ENCODE measurements around the gene POU4F3.

POU4F3 gene

DNA sequence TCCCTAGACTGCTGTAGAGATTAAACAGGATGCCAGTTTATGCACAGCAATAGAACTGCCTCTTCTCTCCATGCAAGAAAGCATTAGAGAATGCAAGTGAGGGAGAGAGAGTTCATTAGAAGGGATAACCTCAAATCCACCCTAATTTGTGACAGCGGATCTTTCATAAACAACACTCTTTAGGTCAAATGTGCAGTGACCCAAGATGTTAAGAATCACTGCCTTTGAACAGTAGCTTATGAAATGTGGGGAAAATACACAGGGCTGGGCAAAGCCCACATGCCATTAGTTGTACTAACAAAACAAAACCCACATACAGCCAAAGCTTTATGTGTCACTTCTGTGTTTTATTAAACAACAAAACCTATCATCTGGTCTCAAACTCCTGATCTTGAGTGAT, 36.2 kb upstream of the POU4F3 start:
- no peak for DNase-seq (ENCODE audit: low read depth)
- H3K4me3 ChIP-seq (ENCODE audit: control insufficient read depth, low read depth, low read length), result no peak overlapping the region
- TF ChIP-seq, protein P1, sequence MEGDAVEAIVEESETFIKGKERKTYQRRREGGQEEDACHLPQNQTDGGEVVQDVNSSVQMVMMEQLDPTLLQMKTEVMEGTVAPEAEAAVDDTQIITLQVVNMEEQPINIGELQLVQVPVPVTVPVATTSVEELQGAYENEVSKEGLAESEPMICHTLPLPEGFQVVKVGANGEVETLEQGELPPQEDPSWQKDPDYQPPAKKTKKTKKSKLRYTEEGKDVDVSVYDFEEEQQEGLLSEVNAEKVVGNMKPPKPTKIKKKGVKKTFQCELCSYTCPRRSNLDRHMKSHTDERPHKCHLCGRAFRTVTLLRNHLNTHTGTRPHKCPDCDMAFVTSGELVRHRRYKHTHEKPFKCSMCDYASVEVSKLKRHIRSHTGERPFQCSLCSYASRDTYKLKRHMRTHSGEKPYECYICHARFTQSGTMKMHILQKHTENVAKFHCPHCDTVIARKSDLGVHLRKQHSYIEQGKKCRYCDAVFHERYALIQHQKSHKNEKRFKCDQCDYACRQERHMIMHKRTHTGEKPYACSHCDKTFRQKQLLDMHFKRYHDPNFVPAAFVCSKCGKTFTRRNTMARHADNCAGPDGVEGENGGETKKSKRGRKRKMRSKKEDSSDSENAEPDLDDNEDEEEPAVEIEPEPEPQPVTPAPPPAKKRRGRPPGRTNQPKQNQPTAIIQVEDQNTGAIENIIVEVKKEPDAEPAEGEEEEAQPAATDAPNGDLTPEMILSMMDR (conservative IDR thresholded peaks at IDR 0.05; ENCODE audit: control insufficient read depth, insufficient read depth, low read depth, low read length), result no peak

DNA sequence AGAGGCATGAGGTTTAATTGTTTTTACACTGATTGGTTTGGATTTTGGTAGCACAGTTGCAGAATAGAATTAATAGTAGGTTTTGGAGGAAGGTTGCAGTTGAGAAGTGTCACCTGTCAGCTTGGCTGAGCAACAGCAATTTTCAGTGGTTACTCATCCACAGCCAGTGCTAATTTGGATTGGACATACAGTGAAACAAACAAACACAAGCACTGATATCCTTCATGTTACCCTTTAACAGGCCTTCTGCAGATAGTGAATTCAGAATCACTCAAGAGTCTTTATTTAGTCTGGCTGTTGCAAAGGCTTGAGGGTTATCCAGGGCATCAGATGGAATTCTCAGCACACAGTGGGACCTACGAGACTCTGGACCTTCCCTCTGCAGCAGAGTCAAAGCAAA, 31.8 kb upstream of the POU4F3 start:
- TF ChIP-seq, protein P1 (conservative IDR thresholded peaks at IDR 0.05; ENCODE audit: control insufficient read depth, insufficient read depth, low read depth, low read length), result no peak

DNA sequence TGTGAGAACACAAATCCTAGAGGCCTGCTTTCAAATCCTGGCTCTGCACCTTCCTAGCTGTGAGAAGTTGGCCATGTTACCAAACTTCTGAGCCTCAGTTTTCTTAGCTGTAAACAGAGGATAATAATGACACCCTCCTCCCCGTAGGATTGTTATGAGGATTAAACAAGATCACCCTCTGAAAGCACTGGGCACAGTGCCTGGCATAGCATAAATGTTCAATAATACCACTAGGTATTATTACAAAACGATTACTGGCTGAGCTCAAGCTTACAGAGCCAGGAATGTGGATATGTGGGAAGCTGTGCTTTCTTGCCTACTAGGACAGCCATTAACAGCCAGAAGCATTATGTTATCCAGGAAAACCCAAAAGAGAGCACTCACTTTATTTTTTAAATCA, 30.8 kb upstream of the POU4F3 start:
- TF ChIP-seq, protein P1 (conservative IDR thresholded peaks at IDR 0.05; ENCODE audit: control insufficient read depth, insufficient read depth, low read depth, low read length), result no peak
- no peak overlapping the region for H3K4me3 ChIP-seq (ENCODE audit: control insufficient read depth, low read depth, low read length)
- DNase-seq (ENCODE audit: low read depth), result no peak

More for the DNA sequence above, 31.8 kb upstream of the POU4F3 start:
- H3K4me3 ChIP-seq (ENCODE audit: control insufficient read depth, low read depth, low read length), result no peak overlapping the region
- no peak for DNase-seq (ENCODE audit: low read depth)

DNA sequence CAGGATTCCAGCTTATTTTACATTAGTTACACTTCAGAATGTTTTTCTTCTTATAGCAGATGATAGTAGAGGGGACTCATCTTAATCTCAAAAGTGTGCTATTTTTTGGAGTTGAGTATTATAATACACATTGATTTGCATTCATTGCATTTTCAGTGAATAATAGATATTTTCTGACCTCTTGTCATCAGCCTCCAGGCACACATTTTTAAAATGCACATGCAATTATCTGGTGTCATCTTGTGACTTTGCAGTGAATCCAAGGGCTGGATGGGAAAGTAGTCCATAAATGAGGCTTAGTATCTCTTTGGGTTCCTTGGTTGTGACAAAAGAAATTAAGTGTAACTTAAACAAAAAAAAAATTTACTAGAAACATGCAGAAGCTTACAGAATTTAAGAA, 28.1 kb upstream of the POU4F3 start:
- no peak overlapping the region for H3K4me3 ChIP-seq (ENCODE audit: control insufficient read depth, low read depth, low read length)
- TF ChIP-seq, protein P1 (conservative IDR thresholded peaks at IDR 0.05; ENCODE audit: control insufficient read depth, insufficient read depth, low read depth, low read length), result no peak
- DNase-seq (ENCODE audit: low read depth), result no peak

DNA sequence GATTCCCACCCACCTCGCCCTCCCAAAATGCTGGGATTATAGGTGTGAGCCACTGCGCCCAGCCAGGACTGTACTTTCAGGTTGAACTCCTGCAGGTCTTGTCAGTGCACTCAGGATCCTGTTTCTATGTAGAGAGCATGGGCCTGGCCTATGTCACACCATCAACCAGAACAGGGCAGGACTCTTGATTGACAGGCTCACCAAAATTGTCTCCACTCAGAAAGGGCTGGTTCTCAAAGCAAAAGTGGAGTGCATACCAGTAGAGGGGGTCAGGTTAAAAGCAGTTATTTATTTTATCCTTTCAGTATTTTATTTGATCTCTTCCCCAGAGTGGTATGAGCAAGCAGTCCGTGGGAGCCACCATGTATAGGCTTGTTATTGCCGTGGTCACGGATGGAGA, 27.4 kb upstream of the POU4F3 start:
- H3K4me3 ChIP-seq (ENCODE audit: control insufficient read depth, low read depth, low read length), result no peak overlapping the region
- TF ChIP-seq, protein P1 (conservative IDR thresholded peaks at IDR 0.05; ENCODE audit: control insufficient read depth, insufficient read depth, low read depth, low read length), result no peak
- no peak for DNase-seq (ENCODE audit: low read depth)

DNA sequence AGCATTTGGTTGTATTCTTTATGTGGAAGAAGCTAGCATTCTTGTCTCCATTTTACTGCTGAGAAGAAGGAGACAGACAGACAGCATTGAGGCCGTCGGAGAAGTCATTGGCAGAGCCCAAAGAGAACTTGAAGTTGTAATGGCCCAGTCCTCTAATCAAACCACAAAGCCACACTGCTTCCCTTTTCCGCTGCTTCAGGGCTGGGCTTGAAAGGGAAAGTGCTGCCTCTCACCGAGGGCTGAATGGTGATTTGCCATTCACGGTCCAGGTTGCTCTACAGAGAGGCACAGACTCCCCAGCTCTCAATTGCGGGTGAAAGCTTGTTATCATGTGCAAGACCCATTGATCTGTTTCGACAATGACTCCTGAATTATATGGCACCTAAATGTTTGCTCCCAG, 25.6 kb upstream of the POU4F3 start:
- no peak overlapping the region for H3K4me3 ChIP-seq (ENCODE audit: control insufficient read depth, low read depth, low read length)
- DNase-seq (ENCODE audit: low read depth), result no peak
- TF ChIP-seq, protein P1 (conservative IDR thresholded peaks at IDR 0.05; ENCODE audit: control insufficient read depth, insufficient read depth, low read depth, low read length), result no peak

DNA sequence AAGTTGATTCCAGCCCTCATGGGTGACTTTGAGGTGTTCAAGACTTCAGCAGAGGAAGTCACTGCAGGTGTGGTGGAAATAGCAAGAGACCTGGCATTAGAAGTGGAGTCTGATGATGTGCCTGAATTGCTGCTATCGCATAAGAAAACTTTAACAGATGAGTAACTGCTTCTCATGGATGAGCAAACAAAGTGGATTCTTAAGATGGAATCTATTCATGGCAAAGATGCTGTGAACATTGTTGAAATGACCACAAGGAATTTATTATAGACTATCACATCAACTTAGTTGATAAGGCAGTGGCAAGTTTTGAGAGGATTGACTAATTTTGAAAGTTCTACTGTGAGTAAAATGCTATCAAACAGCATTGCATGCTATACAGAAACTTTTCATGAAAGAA, 17.1 kb upstream of the POU4F3 start:
- DNase-seq (ENCODE audit: low read depth), result no peak
- H3K4me3 ChIP-seq (ENCODE audit: control insufficient read depth, low read depth, low read length), result no peak overlapping the region
- TF ChIP-seq, protein P1 (conservative IDR thresholded peaks at IDR 0.05; ENCODE audit: control insufficient read depth, insufficient read depth, low read depth, low read length), result no peak

All from fibroblast of mammary gland (primary cell).